PC-9 (cell line): ENCODE data around the gene HMX2. TPM values are rescaled to one million over a fixed set of nuclear protein-coding genes. Genes with fewer than 3 reads are reported as not detected.
A peak's percentile ranks its signal among the peaks of the same experiment; 100 is the strongest.

Experiments used
- BruUV-seq: library from RNA; stranded (reverse); fragments of 400-500 nt; replicated peaks from 2 replicates; lab custom pipeline; 2021; lab: Mats Ljungman, UMichigan
- CTCF ChIA-PET: fragments of 300-600 bp; sonication (Branson Sonifier 250); formaldehyde crosslinking; loops from one replicate; lab custom pipeline; 2022; ENCODE audit warnings: antibody characterized with exemption; lab: Charles Lee
- POLR2A ChIA-PET: fragments of 300-600 bp; sonication (Branson Sonifier 250); formaldehyde crosslinking; loops from one replicate; lab custom pipeline; 2022; ENCODE audit warnings: antibody characterized with exemption; ENCODE audit not compliant: unreplicated experiment; lab: Charles Lee
- DNase-seq, 2 experiments: peaks; one replicate each; pipeline versions ENCODE4 v3.0.0 to v3.0.0-alpha.2; 2015 to 2022; ENCODE audit warnings: mixed read lengths in 1 of 2
- H2AFZ ChIP-seq: fragments of 200-600 bp; sonication (generic); 2 replicates; pipeline ENCODE4 v1.8.1; 2017; ENCODE audit warnings: antibody characterized with exemption
- H3F3A ChIP-seq: fragments of 200-600 bp; sonication (generic); 2 replicates; pipeline ENCODE4 v1.8.1; 2017; ENCODE audit warnings: antibody characterized with exemption, mild to moderate bottlenecking, low read depth; ENCODE audit not compliant: insufficient read depth
- H3K27ac ChIP-seq: fragments of 200-600 bp; sonication (generic); 2 replicates; pipeline ENCODE4 v1.6.1; 2016; ENCODE audit warnings: mixed run types
- H3K27me3 ChIP-seq: fragments of 200-600 bp; sonication (generic); 2 replicates; pipeline ENCODE4 v1.6.1; 2016; ENCODE audit warnings: low read depth, mixed run types; ENCODE audit not compliant: insufficient read depth
- H3K36me3 ChIP-seq: fragments of 200-600 bp; sonication (generic); 2 replicates; pipeline ENCODE4 v1.6.1; 2016; ENCODE audit warnings: low read depth, mixed run types
- H3K4me1 ChIP-seq: fragments of 200-600 bp; sonication (generic); replicated peaks from 2 replicates; pipeline ENCODE4 v1.6.1; 2016; ENCODE audit warnings: mixed run types; ENCODE audit not compliant: insufficient read depth
- H3K4me2 ChIP-seq: fragments of 200-600 bp; sonication (generic); 2 replicates; pipeline ENCODE4 v1.6.1; 2017; ENCODE audit warnings: mixed run types
- H3K4me3 ChIP-seq: fragments of 200-600 bp; sonication (generic); 2 replicates; pipeline ENCODE4 v1.6.1; 2016; ENCODE audit warnings: mixed run types
- H3K79me2 ChIP-seq: fragments of 200-600 bp; sonication (generic); 2 replicates; pipeline ENCODE4 v1.6.1; 2017; ENCODE audit warnings: low read depth, mixed run types
- H3K9me2 ChIP-seq: fragments of 200-600 bp; sonication (generic); 2 replicates; pipeline ENCODE4 v1.8.1; 2017; ENCODE audit warnings: mild to moderate bottlenecking; ENCODE audit not compliant: insufficient read depth
- H3K9me3 ChIP-seq: fragments of 200-600 bp; sonication (generic); 2 replicates; pipeline ENCODE4 v1.8.1; 2016; ENCODE audit warnings: low read depth; ENCODE audit not compliant: insufficient read depth
- H4K20me1 ChIP-seq: fragments of 200-600 bp; sonication (generic); 2 replicates; pipeline ENCODE4 v1.8.1; 2017; ENCODE audit not compliant: insufficient read depth
- EZH2 ChIP-seq: fragments of 200-600 bp; sonication (generic); IDR thresholded peaks from 2 replicates; pipeline ENCODE4 v1.8.0; 2017; ENCODE audit warnings: antibody characterized with exemption, low read depth
- intact Hi-C: fragments of 100-400 bp; cut with micrococcal nuclease; formaldehyde crosslinking; loops from one replicate; pipeline ENCODE4 v1.10.0; 2022; ENCODE audit not compliant: unreplicated experiment
- total RNA-seq: library from RNA; stranded (reverse); gene quantifications from 2 replicates; pipeline ENCODE4 v1.2.3, GENCODE V29; 2021
- TF ChIP-seq, protein P1 (sequence below): fragments of 200-600 bp; sonication (generic); conservative IDR thresholded peaks from 2 replicates; pipeline ENCODE4 v1.6.1; 2017; ENCODE audit warnings: mixed run types, antibody characterized with exemption, mild to moderate bottlenecking, moderate library complexity

HMX2 gene
- total RNA-seq, 1 experiment from 2014 or later = not detected

DNA sequence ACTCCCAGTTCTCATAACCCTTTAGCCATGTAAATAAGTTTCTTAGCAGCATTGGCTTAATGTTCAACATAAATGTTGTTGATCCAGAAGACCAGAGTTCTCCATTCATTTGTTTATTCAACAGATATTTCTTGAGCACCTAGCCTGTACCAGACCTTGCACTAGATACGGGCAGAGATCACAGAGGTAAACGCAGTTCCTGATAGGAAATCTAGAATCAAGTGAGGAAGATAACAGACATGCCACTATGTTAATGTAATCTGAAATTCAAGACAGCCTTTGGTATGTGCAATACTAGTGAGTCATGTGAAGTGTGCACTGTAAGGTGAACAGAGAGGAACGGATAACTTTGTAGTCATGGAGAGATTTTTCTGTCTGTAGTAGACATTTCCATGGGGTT lies 9.3 kb downstream of the HMX2 start:
- peaks cover 20% of the 10 kb centered on the region for H4K20me1 ChIP-seq
- ChIA-PET CTCF (interaction anchor here (0.7 kb wide), 1 partner anchor 1624 kb away, joined by 3 read pairs; no protein-coding TSS in a partner anchor), POLR2A (no interaction called here)
- H3K4me2 ChIP-seq = peak overlapping the region; percentile 16; the same call in 1 of the 2 replicates
- H3K79me2 ChIP-seq = peaks cover 59% of the 10 kb centered on the region
- TF ChIP-seq, protein P1, sequence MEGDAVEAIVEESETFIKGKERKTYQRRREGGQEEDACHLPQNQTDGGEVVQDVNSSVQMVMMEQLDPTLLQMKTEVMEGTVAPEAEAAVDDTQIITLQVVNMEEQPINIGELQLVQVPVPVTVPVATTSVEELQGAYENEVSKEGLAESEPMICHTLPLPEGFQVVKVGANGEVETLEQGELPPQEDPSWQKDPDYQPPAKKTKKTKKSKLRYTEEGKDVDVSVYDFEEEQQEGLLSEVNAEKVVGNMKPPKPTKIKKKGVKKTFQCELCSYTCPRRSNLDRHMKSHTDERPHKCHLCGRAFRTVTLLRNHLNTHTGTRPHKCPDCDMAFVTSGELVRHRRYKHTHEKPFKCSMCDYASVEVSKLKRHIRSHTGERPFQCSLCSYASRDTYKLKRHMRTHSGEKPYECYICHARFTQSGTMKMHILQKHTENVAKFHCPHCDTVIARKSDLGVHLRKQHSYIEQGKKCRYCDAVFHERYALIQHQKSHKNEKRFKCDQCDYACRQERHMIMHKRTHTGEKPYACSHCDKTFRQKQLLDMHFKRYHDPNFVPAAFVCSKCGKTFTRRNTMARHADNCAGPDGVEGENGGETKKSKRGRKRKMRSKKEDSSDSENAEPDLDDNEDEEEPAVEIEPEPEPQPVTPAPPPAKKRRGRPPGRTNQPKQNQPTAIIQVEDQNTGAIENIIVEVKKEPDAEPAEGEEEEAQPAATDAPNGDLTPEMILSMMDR = no peak
- no peak for TF ChIP-seq EZH2
- no peaks in the 10 kb centered on the region for H3K27me3 ChIP-seq
- BruUV-seq = no TSS peak
- peaks cover 54% of the 10 kb centered on the region for H3K36me3 ChIP-seq
- no peak overlapping the region for H2AFZ ChIP-seq
- H3K4me3 ChIP-seq = no peak overlapping the region
- no peaks in the 10 kb centered on the region for H3F3A ChIP-seq
- intact Hi-C loops = loop anchor here (10.0 kb wide), 1 partner anchor 152 kb away; the partner anchor contains the start of genes ACADSB and IKZF5
- H3K9me2 ChIP-seq = no peaks in the 10 kb centered on the region
- no peak for DNase-seq
- H3K4me1 ChIP-seq = peaks cover 20% of the 10 kb centered on the region
- H3K9me3 ChIP-seq = no peaks in the 10 kb centered on the region
- H3K27ac ChIP-seq = no peak overlapping the region

DNA sequence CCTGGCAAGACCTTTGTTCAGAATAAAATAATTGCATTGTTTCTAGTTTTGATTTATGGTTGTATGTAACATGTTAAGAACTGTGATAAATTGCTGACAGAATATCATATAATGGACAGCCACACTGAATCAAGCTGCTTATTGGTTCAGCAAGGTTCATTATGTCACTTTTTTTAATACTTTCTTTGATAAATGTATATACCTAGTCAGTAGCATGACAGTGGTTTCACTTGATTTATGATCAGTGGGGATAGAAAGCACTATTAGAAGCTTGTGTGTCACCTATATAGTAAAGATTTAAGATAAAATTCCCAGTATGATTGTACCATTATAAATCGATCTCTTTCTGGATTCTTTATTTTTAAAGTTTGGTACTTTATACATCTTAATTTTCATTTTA lies 10.7 kb downstream of the HMX2 start:
- Histone ChIP-seq H3K27me3 (no peaks in the 10 kb centered on the region), H3F3A (no peaks in the 10 kb centered on the region), H3K4me1 (peaks cover 20% of the 10 kb centered on the region), H3K4me3 (no peak overlapping the region), H3K36me3 (peaks cover 64% of the 10 kb centered on the region), H2AFZ (no peak overlapping the region), H3K9me2 (no peaks in the 10 kb centered on the region), H3K27ac (no peak overlapping the region), H3K79me2 (peaks cover 59% of the 10 kb centered on the region), H3K9me3 (no peaks in the 10 kb centered on the region), H4K20me1 (peaks cover 20% of the 10 kb centered on the region), H3K4me2 (peak overlapping the region; percentile 4; the same call in 1 of the 2 replicates)
- TF ChIP-seq, protein P1 = no peak
- TF ChIP-seq EZH2 = no peak
- ChIA-PET CTCF (no interaction called here), POLR2A (no interaction called here)
- no TSS peak for BruUV-seq
- DNase-seq = no peak
- intact Hi-C loops = loop anchor here (10.0 kb wide), 1 partner anchor 154 kb away; the partner anchor contains the start of genes ACADSB and IKZF5

DNA sequence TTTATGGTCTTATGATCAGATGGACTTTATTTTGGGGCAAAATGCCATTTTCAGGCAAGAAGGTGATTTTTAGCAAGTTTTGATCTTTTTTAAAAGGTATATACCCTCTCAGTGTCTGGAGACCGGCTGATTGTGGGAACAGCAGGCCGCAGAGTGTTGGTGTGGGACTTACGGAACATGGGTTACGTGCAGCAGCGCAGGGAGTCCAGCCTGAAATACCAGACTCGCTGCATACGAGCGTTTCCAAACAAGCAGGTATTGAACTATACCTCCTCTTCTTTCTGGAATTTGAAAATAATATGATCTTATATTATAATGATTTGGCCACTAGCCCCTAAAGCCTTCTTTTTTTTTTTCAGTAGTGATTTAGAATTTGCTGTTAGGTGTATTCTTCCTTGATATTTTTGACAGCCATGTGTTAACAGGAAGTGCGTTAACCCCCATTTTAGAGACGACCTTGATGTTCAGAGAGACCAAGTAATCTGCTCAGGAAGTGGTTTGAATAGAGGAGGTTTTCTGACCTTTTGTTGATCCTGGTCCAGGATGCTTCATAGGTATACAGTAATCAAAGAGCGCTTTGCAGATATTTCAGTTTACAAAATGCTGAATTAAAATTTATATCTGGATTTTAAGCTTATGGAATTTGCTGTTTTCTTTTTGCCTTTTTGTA lies 12.5 kb downstream of the HMX2 start:
- intact Hi-C loops = no loop called here

More for the DNA sequence above, 12.5 kb downstream of the HMX2 start:
- H3K27ac ChIP-seq = no peak overlapping the region
- peaks cover 69% of the 10 kb centered on the region for H3K36me3 ChIP-seq
- ChIA-PET CTCF (no interaction called here), POLR2A (no interaction called here)
- DNase-seq = no peak
- no TSS peak for BruUV-seq
- H3F3A ChIP-seq = 0 out of 2 replicates have a peak, but pooled peaks cover 4% of the 10 kb centered on the region
- peaks cover 20% of the 10 kb centered on the region for H4K20me1 ChIP-seq
- H3K27me3 ChIP-seq = no peaks in the 10 kb centered on the region
- no peak for TF ChIP-seq EZH2
- TF ChIP-seq, protein P1 = no peak
- no peaks in the 10 kb centered on the region for H3K9me2 ChIP-seq
- peaks cover 17% of the 10 kb centered on the region for H3K4me1 ChIP-seq
- no peak overlapping the region for H3K4me2 ChIP-seq
- H3K9me3 ChIP-seq = no peaks in the 10 kb centered on the region
- peaks cover 47% of the 10 kb centered on the region for H3K79me2 ChIP-seq
- no peak overlapping the region for H3K4me3 ChIP-seq
- no peak overlapping the region for H2AFZ ChIP-seq
